ENCODE measurements around the gene MIPOL1. TPM values are rescaled to one million over a fixed set of nuclear protein-coding genes. Genes with fewer than 3 reads are reported as not detected.

Gene MIPOL1
- total RNA-seq, 1 donor from 2014 or later: 8.4 TPM

GRCh38 chr14:37469650-37470049 is 271.9 kb downstream of the MIPOL1 start:
- no peak for DNase-seq
- ATAC-seq (ENCODE audit: poor library complexity): no peak
- intact Hi-C loops (cut with DNase I): no loop called here

- DNase-seq (no peak), ATAC-seq (ENCODE audit: poor library complexity) (no peak)
- intact Hi-C loops (cut with DNase I): no loop called here
These were observed 272.5 kb downstream of the MIPOL1 start for GRCh38 chr14:37470251-37470650.

GRCh38 chr14:37472906-37473305 is 275.2 kb downstream of the MIPOL1 start:
- intact Hi-C loops (cut with DNase I): no loop called here
- DNase-seq (no peak), ATAC-seq (ENCODE audit: poor library complexity) (no peak)

- intact Hi-C loops (cut with DNase I): no loop called here
- no peak for DNase-seq
These were observed 276.5 kb downstream of the MIPOL1 start for GRCh38 chr14:37474191-37474590.

GRCh38 chr14:37480446-37481290 is 282.9 kb downstream of the MIPOL1 start:
- DNase-seq: no peak
- intact Hi-C loops (cut with DNase I): no loop called here
- ATAC-seq (ENCODE audit: poor library complexity): no peak

More at GRCh38 chr14:37474191-37474590, 276.5 kb downstream of the MIPOL1 start:
- no peak for ATAC-seq (ENCODE audit: poor library complexity)

- DNase-seq (no peak), ATAC-seq (ENCODE audit: poor library complexity) (no peak)
- intact Hi-C loops (cut with DNase I): no loop called here
These were observed 284.7 kb downstream of the MIPOL1 start for GRCh38 chr14:37482428-37482827.

- DNase-seq (no peak), ATAC-seq (ENCODE audit: poor library complexity) (no peak)
- intact Hi-C loops (cut with DNase I): no loop called here
These were observed 285.9 kb downstream of the MIPOL1 start for GRCh38 chr14:37483672-37484071.

GRCh38 chr14:37490607-37491006 is 292.9 kb downstream of the MIPOL1 start:
- intact Hi-C loops (cut with DNase I): no loop called here
- ATAC-seq (ENCODE audit: poor library complexity): no peak

GRCh38 chr14:37491076-37491475 is 293.3 kb downstream of the MIPOL1 start:
- ATAC-seq (ENCODE audit: poor library complexity) (no peak), DNase-seq (no peak)
- intact Hi-C loops (cut with DNase I): no loop called here

More at GRCh38 chr14:37490607-37491006, 292.9 kb downstream of the MIPOL1 start:
- no peak for DNase-seq

- intact Hi-C loops (cut with DNase I): no loop called here
- no peak for ATAC-seq (ENCODE audit: poor library complexity)
These were observed 295.9 kb downstream of the MIPOL1 start for GRCh38 chr14:37493606-37494005.

GRCh38 chr14:37497422-37497821 is 299.7 kb downstream of the MIPOL1 start:
- DNase-seq (no peak), ATAC-seq (ENCODE audit: poor library complexity) (no peak)
- intact Hi-C loops (cut with DNase I): no loop called here

More at GRCh38 chr14:37493606-37494005, 295.9 kb downstream of the MIPOL1 start:
- DNase-seq: no peak

- DNase-seq (no peak), ATAC-seq (ENCODE audit: poor library complexity) (no peak)
- intact Hi-C loops (cut with DNase I): no loop called here
These were observed 304.1 kb downstream of the MIPOL1 start for GRCh38 chr14:37501877-37502276.

GRCh38 chr14:37508503-37508902 is 310.8 kb downstream of the MIPOL1 start:
- no peak for ATAC-seq (ENCODE audit: poor library complexity)
- intact Hi-C loops (cut with DNase I): no loop called here
- no peak for DNase-seq

GRCh38 chr14:37512173-37512572 is 314.4 kb downstream of the MIPOL1 start:
- no peak for ATAC-seq (ENCODE audit: poor library complexity)
- intact Hi-C loops (cut with DNase I): no loop called here
- DNase-seq: no peak

- ATAC-seq (ENCODE audit: poor library complexity) (no peak), DNase-seq (no peak)
- intact Hi-C loops (cut with DNase I): no loop called here
These were observed 318.0 kb downstream of the MIPOL1 start for GRCh38 chr14:37515771-37516170.

- DNase-seq (no peak), ATAC-seq (ENCODE audit: poor library complexity) (no peak)
- intact Hi-C loops (cut with DNase I): no loop called here
These were observed 329.3 kb downstream of the MIPOL1 start for GRCh38 chr14:37526994-37527393.

GRCh38 chr14:37539992-37540391 is 342.3 kb downstream of the MIPOL1 start:
- no peak for DNase-seq
- ATAC-seq (ENCODE audit: poor library complexity): no peak
- intact Hi-C loops (cut with DNase I): no loop called here

GRCh38 chr14:37544407-37544806 is 346.7 kb downstream of the MIPOL1 start:
- DNase-seq (no peak), ATAC-seq (ENCODE audit: poor library complexity) (no peak)
- intact Hi-C loops (cut with DNase I): no loop called here

- intact Hi-C loops (cut with DNase I): no loop called here
- no peak for ATAC-seq (ENCODE audit: poor library complexity)
- no peak for DNase-seq
These were observed 347.4 kb downstream of the MIPOL1 start for GRCh38 chr14:37545174-37545573.

- ATAC-seq (ENCODE audit: poor library complexity) (no peak), DNase-seq (no peak)
- intact Hi-C loops (cut with DNase I): no loop called here
These were observed 349.1 kb downstream of the MIPOL1 start for GRCh38 chr14:37546621-37547447.

All from Right ventricle myocardium superior (tissue), 1 donor.